Stimulated activated CD4-positive, alpha-beta T cell treated with anti-CD3 and anti-CD28 coated beads, Interleukin-12 subunit alpha, Interleukin-12 subunit beta, amount 100 ng/mL, for 24 hours (primary cell): ENCODE data around the gene SLC51A.
"Not testable (repeated sequence)": the region's sequence is repeated elsewhere in the genome, so short reads cannot be mapped to it uniquely, and the experiment has no call there.

Source experiments
- DNase-seq, 2 experiments: peaks; one replicate each; pipeline ENCODE4 v3.0.0-alpha.2; 2020; ENCODE audit warnings: low read depth in 2 of 2

The SLC51A gene

DNA sequence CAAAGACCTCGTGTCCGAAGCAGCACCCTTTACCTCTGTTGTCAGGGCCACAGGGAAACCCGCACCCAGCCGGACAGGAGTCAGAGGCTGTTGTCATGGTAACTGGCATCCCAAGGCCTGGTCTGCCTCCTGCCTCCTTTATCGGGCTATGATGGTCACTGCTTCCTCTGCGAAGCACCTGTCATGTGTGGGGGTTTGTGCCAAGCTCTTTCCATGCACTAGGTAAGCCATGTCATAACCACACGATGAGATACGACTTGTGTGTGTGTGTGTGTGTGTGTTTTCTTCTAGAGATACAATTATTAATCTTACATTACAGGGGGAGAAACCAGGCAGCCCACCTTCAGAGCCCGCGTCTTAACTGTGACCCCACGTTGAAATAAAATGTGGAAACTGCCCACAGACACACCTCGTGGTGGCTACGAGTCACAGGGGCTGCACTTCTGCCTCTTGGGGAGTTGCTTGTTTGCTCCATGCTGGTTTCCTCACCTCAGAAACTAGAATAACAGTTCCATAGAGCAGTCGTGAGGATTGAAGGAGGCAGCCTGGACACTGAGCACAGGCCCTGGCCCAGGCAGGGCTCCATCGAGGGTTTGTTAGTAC is 23.1 kb upstream of the SLC51A start:
- no peak for DNase-seq

DNA sequence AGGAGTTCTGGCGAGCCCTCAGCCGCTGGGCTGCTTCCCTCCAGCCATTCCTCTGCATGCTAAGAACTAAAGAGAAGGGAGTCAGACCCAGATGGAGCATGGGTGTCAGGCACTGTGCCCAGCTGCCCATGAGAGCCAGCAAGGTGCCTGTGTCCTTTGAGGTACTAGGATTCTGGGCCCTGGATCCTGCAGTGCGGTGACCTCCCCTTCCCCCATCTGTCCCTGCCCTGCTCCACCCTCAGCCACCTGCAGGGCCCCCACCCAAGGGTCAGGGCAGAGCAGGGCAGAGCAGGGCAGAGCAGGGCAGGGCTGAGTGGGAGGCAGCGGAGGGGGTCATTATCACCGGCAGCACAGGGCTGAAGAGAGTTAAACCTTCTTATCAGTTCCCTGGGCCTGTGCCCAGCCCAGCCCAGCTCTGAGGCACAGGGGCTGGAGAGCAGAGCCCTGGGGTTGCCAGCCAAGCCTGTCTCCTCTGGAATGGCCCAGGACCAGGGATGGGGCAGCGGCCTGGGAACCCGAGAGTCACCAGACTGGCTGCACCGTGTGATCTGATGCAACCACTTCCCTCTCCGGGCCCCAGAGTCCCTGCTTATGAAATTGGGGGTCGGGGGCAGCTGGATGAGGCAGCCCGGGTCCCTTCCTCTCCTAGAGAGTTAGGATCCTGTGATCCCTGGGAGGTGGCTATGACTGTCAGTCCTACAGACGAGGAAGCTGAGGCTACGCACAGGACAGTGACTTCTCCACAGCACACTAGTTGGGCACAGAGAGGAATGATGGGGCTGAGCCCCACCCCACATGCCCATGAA is 22.4 kb upstream of the SLC51A start:
- no peak for DNase-seq

DNA sequence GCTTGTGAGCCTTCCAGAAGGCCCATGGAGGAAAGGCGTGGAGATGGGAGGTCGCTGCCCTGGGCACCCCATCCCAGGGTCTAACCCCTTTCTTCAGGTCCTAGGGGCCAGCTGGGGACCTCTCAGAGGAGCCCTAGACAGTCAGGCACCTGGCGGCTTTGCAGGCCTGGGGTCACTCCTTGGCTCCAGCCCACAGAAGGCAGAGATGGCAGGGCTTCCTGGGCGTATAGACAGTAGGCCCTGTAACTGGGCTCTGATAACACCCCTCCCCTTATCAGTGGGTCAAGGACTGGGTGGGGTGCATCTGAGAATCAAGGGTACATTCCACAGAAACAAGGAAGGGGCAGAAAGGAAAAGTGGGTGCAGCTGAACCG is 21.8 kb upstream of the SLC51A start:
- DNase-seq = no peak

DNA sequence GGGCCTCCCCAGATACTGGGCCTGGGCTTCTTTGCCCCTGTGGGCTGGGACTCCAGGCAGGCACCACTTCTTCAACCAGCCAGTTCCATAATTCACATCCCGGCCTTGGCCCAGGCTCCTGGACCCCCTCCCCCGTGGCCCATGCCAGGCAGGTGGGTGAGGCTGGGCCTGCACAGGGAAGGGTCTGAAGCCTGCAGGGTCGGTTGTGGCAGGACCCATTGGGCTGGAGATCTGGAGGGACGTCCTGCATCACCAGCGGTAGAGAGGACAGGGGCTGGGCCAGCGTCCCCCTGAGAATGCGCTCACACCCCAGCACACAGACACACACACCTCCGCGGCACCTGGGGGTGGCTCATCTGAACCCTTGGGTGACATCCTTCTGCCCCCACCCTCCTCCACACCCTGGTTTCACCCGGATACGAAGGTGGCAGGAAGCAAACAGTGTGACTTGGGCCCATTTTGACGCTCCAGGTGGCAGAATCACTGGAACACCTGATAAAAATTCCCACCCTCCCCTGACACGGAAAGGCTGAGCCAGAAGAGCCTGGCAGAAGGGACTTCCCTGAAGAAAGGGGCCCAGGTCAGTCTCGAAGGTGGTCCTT is 20.6 kb upstream of the SLC51A start:
- no peak for DNase-seq

DNA sequence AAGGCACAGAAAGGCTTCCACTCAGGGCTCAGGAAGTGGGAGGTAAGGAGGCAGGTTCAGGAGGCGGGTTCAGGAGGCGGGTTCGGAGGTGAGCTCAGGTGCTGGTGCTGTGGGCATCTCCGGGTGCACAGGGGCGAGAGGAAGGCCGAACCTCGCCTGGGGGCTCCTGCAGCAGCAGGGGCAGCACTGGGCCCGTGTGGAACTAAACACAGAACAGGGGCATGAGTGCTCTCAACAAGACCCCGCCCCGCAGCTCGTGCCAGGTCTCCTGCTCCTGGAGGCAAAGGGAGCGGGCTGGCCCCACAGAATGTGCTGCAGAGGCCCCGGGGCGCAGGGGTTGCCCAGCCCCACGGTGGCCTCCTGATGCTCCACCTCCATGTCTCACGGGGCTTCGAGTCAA is 18.8 kb upstream of the SLC51A start:
- DNase-seq = no peak

DNA sequence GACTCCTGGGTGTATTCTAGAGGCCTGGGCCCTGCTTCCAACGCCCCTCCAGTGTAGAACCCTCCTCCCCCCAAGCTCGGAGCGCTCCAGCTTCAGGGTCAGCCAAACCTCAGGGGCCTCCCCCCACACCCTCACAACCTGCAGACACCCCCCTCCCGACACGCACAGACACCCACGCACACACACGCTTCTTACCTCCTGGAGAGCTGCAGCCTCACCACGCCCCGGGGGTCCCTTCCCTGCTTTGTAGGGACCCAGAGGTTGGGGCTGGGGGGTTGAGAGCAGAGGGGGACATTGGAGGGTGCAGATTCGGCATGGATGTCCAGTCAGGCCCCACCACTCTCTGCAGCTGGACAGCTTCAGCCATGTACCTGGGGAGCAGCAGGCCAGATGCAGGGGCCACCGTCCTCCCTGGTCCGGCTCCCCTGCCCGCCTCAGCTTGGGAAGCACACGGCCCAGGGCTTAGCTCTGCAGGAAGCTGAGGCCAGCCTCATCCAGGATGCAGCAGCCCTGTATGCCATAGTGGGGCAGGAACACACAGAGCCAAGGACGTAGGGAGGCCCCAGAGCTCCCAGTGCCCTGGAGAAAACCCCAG is 18.2 kb upstream of the SLC51A start:
- DNase-seq = no peak

DNA sequence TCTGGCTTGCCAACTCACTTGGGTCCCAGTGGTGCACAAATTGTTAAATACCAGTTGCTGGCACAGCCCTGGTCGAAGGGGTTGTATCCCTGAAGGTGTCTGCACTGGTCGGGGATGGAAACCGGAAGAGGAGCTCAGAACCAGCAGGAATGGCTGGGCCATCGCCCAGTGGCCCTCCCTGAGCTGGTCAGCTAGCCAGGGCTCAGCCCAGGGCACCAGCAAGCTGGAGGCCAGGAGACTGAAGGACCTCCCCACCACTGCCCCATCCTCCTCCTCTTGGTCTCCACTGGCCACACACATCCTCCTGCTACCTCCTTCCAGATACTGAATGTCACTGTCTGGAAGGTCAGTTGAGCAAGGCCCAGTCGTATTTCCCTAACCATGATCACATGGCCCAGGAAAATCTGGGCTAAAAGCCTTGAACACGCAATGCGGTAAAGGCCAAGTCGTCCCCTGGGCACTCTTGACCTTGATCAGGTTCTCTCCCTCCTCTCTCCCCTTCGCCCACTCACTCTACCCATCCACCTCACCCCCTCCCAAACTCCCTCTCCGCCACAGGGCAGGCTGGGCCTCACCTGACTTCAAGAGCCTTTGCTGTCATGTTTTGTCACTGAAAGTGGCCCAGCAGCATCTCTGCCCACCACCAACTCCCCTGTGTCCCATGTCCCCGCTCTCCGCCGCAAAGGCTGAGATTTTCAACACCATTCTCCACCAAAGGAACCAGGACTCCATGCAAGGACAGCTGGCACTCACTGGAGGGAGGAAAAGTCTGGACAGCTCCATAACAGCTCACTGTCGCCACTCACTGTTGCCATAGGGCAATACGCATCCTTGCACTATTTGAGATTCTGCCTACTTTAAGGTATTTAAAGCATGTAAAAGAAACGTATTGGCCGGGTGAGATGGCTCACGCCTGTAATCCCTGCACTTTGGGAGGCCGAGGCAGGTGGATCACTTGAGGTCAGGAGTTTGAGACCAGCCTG is 17.3 kb upstream of the SLC51A start:
- DNase-seq = no peak

DNA sequence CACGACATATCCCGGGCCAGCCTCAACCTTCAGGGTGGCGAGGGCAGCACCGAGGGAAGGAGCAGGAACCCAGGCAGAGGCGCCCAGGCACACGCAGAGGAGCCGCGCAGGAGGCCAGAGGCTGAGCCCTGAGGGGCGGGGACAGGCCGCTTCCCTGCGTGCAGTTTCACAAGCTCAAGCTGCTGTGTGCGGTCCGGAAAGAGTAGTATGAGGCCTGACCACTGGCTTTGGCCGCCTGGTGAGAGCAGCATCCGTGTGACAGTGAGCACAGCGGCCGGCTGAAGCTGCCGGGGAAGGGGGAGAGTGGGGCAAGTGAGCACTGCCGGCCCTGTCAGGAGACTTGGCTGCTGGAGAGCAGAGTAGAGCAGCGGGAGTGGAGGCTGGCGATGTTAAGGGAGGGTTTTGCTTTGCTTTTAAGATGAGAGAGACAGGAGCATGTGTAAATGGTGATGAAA is 13.8 kb upstream of the SLC51A start:
- no peak for DNase-seq

DNA sequence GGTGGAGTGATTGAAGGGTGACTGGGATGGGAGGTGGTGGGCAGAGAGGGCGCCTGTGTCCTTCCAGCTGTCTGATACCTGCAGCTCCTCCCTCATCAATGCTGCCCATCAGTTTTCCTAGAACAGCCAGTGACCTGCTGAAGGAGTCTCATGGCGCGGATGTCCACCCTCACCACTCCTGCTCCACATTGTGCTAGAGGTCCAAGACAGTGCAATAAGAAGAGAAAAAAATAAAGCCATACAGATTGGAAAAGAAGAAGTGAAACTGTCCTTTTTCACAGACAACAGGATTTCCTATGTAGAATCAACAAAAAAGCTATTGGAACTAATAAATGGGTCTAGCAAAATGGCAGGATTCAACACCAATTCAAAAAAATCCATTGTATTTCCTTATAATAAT is 12.5 kb upstream of the SLC51A start:
- DNase-seq = no peak

DNA sequence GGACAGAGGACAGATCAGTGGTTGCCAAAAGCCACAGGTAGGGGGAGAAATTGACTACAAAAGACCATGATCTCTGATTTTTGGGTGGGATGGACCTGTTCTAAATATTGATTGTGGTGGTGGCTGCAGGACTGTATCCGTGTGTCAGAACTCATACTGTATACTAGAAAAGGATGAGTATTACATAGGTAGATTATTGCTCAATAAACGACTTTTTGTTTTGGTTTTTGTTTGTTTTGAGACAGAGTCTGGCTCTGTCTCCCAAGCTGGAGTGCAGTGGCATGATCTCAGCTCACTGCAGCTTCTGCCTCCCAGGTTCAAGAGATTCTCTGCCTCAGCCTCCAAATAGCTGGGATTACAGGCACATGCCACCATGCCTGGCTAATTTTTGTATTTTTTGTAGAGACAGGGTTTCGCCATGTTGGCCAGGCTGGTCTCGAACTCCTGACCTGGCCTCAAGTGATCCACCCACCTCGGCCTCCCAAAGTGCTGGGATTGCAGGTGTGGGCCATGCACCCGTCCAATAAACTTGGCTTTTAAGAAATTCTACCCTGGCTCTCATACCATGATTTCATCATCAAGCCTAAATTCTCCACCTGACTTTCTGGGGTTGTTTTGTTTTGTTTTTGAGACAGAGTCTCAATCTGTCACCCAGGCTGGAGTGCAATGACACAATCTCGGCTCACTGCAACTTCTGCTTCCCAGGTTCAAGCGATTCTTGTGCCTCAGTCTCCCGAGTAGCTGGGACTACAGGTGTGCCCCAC is 10.7 kb upstream of the SLC51A start:
- not testable (repeated sequence) for DNase-seq

DNA sequence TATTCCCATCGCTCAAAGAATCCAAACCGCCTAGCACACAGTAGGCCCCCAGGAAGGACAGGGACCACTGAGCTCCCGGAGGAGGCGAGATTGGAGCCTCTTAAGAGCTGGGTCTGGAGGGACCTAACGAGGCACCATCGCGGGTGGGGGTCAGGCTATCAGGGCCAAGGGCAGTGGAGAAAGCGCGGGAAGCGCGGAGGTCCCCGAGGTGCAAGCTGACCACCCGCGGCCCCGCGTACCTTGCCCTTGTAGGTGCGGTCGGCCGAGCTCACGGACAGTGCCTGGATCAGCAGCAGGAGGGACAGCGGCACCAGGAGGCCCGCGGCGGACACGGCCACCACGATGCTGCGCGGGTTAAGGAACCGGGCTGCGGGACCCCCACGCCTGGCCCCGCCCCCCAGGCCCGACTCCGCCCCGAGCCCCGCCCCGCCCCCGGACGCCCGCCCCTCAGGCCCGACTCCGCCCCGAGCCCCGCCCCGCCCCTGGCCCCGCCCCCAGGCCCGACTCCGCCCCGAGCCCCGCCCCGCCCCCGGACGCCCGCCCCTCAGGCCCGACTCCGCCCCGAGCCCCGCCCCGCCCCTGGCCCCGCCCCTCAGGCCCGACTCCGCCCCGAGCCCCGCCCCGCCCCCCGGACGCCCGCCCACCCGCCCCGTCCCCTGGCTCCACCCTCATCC is 9.0 kb upstream of the SLC51A start:
- DNase-seq = no peak

DNA sequence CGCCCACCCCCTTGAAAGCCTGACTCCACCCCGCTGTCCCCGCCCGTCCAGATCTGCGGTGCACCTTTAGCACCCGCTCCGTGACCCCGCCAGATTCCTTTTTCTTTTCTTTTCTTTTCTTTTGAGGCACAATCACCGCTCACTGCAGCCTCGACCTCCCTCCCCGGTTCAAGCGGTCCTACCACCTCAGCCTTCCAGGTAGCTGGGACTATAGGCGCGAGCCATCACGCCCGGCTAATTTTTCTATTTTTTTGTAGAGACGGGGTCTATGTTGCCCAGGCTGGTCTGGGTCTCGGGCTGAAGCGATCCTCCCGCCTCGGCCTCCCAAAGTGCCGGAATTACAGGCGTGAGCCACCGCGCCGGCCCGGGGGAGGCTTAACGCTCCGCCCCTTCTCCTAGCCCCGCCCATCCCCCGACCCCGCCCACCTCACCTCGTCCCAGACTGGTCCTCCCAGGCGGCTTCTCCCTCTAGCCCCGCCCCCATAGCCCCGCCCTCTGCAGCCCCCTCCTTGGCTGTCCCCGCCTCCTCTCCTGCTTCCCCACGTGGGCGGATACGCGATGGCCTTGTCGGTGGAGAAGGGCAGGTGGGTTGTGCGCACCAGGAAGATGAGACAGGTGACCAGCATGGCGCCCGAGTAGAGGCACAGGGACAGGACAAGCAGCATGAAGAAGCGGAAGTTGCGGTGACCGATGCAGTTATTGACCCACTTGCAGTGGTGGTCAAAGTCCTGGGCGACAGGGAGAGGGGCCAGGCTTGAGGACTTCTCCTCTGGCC is 8.3 kb upstream of the SLC51A start:
- peak in 1 of 2 experiments; percentile 60 for DNase-seq

DNA sequence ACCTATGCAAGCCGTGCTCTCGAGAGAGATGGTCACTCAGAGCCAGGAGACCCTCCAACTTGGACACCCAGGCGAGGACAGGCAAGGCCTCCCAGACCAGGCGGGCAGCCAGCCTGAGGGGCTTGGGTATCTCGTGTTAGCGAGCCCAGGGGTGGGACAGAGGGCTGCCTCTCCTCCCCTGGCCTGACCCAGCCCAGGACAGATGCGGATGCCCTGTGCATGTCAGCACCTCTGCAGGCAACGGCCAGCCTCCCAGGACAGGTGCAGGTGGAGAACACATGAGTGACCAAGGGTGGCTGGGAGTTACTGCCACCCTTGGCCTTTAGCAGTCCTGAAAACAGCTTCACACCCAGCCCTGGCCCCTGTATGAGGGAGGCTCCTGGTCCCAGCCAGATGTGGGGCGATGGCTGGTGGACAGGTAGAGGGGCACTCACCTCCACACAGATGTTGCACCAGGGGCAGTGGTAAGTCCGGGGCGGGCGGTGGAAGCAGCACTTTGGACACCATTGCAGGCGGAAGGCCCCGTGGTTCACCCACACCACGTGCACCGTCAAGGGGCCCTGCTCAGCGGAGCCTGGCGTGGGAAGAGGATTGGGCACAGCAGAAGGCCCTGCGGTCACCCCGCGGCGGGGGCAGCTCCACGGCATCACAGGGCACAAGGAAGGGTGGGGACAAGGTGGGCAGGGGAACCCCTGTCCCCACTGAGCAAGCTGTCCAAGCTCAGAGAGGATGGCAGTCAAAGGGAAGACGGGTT is 7.2 kb upstream of the SLC51A start:
- DNase-seq = no peak

DNA sequence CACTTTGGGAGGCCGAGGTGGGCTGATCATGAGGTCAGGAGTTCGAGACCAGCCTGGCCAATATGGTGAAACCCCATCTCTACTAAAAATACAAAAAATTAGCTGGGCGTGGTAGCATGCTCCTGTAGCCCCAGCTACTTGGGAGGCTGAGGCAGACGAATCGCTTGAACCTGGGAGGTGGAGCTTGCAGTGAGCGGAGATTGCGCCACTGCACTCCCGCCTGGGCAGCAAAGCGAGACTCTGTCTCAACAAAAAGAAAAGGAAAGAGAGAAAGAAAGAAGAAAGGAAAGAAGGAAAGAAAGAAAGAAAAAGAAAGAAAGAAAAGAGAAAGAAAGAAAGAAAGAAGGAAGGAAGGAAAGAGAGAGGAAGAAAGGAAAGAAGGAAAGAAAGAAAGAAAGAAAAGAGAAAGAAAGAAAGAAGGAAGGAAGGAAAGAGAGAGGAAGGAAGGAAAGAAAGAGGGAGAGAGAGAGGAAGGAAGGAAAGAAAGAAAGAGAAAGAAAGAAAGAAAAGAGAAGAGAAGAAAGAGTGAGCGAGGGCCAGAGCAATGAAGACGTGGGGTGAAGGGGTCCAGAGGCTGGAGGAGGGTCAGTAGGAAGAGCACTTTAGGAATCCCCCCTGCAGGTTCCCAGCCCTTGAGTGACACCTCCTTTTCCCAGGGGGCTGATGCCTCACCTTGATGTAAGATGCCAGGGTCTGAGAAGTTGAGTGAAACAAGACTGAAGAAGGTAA is 6.2 kb upstream of the SLC51A start:
- DNase-seq = not testable (repeated sequence)

DNA sequence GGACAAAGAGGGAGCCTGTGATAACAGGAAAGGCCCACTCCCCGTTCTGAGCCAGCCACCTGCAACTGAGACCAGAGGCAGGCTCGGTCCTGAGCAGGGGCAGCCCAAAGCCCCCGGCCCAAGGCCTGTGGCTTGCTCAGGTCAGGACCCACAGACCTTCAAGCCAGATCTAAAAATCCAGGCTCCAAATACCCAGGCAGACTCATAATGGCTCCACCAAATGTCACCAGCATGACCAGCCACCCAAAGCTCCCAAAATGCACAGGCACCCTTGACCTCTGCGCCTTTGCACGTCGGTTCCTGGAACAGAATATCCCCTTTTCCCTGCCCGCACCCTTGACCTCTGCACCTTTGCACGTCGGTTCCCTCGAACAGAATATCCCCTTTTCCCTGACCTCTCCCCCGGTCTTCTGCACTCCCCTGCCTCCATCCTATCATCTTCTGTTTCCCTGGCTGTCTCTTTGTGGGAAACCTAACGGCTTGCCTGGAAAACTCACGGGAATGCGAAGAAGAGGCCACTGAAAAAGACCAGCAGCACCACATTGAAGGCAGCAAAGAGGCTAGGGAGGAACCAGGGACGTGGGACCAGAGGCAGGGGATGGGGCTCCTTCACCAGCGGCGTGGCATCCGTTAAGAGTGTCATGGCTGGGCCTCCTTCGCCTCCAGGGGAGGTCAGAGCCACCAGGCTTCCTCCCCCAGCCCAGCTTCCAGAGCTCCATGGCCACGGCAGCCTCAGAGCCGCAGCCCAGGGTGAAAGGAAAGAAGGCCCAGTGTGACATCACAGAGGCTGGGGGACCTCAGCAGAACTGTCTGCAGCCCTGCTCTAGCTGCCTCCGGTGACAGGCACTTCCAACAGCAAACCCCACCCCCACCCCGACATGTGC is 5.4 kb upstream of the SLC51A start, which contains the start of gene ZDHHC19:
ZDHHC19 (minus strand) TSS at position 728 of the 884 bp plus-strand sequence; CDS start at position 643, 85 bp downstream.
- no peak for DNase-seq

DNA sequence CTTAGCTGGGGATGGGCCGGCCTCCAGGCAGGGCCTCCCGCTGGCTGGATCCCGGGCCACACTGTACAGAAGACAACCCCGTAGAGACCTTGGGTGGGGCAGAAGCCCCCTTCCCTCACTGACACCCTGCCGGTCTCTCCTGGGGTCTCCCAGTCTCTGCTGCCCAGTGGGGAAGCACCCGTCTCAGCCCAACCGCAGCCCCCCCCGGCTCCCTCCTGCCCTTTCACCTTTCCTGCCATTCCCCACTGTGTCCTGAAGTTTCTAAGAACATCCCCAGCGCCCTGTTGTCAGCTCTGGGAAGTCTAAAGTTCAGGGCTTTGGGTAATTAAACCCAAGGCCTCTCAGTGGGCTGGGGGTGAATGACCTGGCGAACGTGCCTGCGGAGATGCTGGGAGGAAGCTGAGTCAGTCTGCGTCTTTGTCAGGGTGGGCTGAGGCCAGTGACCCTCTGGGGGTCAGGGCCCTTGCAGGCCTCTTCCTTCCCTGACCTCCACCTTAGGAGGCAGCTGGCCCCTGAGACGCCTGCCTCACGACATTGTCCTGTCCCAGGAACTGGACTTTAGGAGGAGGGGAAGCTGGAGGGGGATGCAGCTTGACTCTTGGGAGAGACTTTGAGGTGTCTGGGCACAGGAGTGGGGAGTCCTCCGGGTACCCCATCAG is 1.4 kb upstream of the SLC51A start:
- no peak for DNase-seq
